GM12873 (cell line): ENCODE measurements around the gene RAP1GAP.
A peak's percentile ranks its signal among the peaks of the same experiment; 100 is the strongest.

Source experiments
- TF ChIP-seq, protein P1 (sequence below): IDR thresholded peaks from 2 replicates; pipeline ENCODE4 v1.5.1; 2012; ENCODE audit warnings: low read depth, mild to moderate bottlenecking, moderate library complexity, low read length, control low read depth; ENCODE audit not compliant: insufficient read depth; ENCODE audit errors: missing control alignments

The RAP1GAP gene

DNA sequence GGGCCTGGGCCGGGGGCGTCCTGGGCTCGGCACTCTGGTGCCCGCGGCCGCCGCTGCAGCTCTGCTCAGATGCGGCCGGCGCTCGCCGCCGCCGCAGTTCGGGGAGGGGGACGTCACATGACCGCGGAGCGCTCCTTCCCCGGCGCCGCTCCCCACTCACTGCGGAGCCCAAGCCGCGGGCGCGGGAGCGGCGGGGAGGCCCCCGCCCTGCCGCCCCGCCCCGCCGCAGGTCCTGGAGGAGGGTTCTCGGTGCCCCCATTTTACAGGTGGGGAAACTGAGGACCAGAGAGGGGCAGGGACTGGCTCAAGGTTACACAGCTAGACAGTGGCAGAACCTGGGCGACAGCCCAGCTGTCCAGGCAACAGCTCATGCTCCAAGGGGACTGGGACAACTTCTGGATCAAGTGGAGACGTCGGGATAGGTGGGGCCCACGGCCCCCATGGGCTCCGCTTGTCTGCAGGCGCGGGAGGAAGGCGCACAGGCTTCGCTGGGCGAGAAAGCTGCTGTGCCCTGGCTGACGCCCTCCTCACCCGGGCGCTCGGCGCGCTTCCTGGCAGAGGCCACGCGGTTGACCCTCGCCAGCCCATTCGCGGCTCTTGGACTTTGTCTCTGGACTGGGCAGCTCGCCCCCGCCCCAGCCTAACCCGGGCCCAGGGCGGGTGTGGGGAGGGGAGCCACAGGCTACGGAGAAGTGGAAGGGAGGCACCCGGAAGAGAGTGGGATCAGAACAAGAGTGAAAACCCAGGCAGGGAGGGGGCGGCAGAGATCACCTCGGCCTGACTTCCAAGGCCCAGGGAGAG, at the start of gene RAP1GAP:
TSS of gene RAP1GAP (minus strand) at position 100 of the 801 bp plus-strand sequence. CDS start 49,325 bp downstream, outside the sequence.
- TF ChIP-seq, protein P1, sequence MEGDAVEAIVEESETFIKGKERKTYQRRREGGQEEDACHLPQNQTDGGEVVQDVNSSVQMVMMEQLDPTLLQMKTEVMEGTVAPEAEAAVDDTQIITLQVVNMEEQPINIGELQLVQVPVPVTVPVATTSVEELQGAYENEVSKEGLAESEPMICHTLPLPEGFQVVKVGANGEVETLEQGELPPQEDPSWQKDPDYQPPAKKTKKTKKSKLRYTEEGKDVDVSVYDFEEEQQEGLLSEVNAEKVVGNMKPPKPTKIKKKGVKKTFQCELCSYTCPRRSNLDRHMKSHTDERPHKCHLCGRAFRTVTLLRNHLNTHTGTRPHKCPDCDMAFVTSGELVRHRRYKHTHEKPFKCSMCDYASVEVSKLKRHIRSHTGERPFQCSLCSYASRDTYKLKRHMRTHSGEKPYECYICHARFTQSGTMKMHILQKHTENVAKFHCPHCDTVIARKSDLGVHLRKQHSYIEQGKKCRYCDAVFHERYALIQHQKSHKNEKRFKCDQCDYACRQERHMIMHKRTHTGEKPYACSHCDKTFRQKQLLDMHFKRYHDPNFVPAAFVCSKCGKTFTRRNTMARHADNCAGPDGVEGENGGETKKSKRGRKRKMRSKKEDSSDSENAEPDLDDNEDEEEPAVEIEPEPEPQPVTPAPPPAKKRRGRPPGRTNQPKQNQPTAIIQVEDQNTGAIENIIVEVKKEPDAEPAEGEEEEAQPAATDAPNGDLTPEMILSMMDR = peak; percentile 5

DNA sequence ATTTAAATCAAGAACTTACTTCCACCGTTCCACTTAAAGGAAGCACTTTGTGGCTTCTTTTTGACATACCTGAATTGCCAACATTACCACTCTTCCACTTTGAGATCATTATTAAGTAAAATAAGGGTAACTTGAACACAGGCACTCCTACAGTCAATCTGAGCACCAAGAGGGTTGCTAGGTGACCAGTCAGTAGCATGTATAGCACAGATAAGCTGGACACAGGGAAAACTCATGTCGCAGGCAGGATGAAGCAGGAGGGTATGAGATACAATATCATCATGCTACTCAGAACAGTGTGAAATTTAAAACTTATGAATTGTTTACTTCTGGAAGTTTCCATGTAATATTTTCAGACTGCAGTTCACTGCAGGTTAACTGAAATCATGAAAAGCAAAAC, 47.0 kb upstream of the RAP1GAP start:
- TF ChIP-seq, protein P1 = no peak

DNA sequence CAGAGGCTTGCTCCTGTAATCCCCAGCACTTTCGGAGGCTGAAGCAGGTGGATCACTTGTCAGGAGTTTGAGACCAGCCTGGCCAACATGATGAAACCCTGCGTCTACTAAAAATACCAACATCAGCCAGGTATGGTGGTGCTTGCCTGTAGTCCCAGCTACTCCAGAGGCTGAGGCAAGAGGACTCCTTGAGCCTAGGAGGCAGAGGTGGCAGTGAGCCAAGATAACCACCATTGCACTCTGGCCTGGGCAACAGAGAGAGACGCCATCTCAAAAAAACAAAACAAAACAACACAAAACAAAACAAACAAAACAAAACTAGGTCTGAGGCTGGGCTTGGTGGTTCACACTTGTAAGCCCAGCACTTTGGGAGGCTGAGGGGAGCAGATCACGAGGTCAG, 38.7 kb upstream of the RAP1GAP start:
- TF ChIP-seq, protein P1 = no peak

DNA sequence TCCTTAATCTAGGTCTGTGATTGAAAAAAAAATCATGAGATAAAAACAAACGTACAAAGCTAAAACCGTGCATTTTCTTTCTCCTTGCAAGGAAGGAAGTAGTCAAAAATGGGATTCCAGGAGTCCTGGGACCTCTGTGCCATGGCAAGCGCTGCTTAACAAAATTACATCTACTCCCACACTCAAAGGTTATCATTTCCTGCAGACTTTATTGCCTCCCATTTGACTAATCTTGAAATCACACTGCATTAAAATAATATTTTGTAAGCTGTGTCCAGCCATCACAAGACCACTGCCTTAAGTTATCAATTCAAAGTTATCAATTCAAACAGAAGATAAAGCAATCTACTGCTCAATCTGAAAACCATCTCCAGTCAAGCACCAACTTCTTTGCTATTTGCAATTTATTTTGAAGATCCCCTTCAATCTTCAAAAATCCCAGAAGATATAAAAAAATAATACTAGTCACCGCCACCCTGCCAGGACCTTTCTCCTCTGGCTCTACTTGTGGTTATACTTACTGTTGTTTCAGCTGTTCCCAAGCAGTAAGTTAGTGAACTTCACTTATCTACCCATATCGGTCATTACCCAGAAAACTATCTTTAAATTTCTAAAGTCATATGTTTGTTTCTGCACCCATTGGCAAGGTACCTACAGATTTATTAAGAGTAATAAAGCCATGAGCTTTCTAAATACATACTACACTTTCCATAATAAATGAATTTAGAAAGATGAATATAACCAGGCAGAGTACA, 38.1 kb upstream of the RAP1GAP start:
- TF ChIP-seq, protein P1 = no peak

DNA sequence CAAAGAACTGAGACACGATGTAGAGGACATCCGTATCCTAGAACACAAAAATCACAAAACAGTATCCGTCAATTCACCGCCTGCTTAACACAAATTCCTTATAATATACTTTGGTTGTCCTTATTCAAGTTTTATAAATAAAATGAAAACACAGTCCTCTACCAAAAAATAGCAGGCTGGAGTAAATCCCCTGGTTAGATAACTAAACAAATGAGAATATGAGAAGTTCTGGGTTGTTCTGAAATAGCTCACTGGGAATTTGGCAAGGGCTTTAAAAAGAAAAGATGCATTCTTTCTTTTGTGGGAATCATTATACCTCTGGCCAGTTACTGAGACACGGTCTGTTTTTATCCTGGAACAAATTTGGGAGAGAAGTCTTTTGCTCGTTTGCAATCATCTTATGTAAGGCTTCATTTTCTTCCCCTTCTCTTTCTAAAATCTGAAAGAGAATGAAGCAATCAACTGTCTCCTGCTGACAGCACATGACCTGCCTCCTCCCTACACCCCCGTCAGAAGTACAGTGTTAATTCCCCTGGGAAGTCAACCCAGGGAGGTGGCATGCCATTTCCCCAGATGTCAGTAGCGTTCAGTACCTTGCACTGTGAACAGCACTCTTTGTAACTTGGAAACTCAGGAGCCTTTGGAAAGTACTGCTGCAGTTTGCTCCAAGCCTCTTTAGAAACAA, 37.1 kb upstream of the RAP1GAP start:
- TF ChIP-seq, protein P1 = no peak

DNA sequence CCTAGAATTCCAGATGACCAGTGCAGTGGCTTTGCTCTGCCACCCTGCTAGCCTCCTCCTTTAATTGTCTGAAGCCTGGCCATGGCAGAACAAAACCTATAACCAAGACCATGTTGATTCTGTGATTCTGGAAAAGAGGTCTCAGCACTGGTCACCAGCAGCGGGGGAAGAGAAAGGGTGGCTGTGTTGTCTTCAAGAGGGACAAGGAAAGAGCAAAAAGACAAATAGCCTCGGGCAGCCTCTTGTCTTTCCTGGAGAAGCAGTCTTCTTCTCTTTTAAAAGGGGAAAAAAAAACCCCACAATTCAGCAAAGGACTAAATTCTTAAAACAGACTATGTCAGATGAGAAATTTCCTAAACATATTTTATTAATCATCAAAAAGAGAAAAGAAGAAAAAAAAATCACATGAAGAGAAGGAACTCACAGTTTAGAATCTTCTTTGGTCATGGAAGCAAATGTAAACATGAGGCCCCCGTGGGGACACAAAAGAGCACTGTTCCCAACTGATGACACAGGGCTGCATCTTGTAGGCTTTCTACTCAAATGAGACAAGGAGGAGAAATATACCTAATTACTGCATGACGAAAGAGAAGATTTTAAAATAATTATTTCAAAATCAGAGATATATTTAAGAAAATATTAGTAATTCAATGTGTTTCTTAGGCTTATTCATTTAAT, 36.3 kb upstream of the RAP1GAP start:
- TF ChIP-seq, protein P1 = no peak
